Right lobe of liver (tissue), 4 donors: ENCODE data around the gene UBAP1.
"Not testable (repeated sequence)": the region's sequence is repeated elsewhere in the genome, so short reads cannot be mapped to it uniquely, and the experiment has no call there.

Experiments used
- CTCF ChIP-seq, 4 donors: fragments of 200-600 bp in 3 of 4; fragments of 450-650 bp in 1 of 4; IDR thresholded peaks; one replicate each; pipeline versions ENCODE4 v1.5.1 to v1.8.0; 2016 to 2022; ENCODE audit warnings: antibody characterized with exemption in 4 of 4, mild to moderate bottlenecking in 2 of 4
- POLR2A ChIP-seq: fragments of 450-650 bp; IDR thresholded peaks from one replicate; pipeline ENCODE4 v1.6.1; 2017; ENCODE audit warnings: antibody characterized with exemption, mild to moderate bottlenecking
- donor health status: DM: no; HTN: no; CAD: no.
- donor health status: DM: no; HTN: no; CAD: no.
- donor health status: DM: no; HTN: yes; CAD: no.

GRCh38 chr9:34197286-34197685, 18.4 kb downstream of the UBAP1 start:
- TF ChIP-seq POLR2A; CTCF (IDR thresholded peaks at IDR 0.05): not testable (repeated sequence)
